K562 (cell line): ENCODE results near the gene IGF2R. TPM values are rescaled to one million over a fixed set of nuclear protein-coding genes. Genes with fewer than 3 reads are reported as not detected.

Experiments used
- CUX1 ChIP-seq: fragments of 200-800 bp; sonication (Bioruptor generic); IDR thresholded peaks from 2 replicates; pipeline ENCODE4 v1.6.1; 2016; ENCODE audit warnings: missing genetic modification characterization, missing compliant biosample characterization
- CXXC5 ChIP-seq: fragments of 250-450 bp; sonication (Bioruptor Pico); IDR thresholded peaks from 2 replicates; pipeline ENCODE4 v1.8.0; 2022; ENCODE audit warnings: inconsistent platforms, mild to moderate bottlenecking, moderate library complexity
- ETS2 ChIP-seq: IDR thresholded peaks from 2 replicates; pipeline ENCODE4 v1.6.1; 2016; ENCODE audit warnings: borderline replicate concordance, missing genetic modification characterization, mild to moderate bottlenecking, moderate library complexity, missing compliant biosample characterization; ENCODE audit not compliant: poor library complexity, severe bottlenecking
- ID3 ChIP-seq, 2 experiments: fragments of 250-450 bp in 1 of 2; fragments of 450-650 bp in 1 of 2; sonication (Bioruptor Pico) in 1 of 2; IDR thresholded peaks; 2 replicates each; pipeline versions ENCODE4 v1.6.1 to v1.8.0; 2016 to 2021; ENCODE audit warnings: mild to moderate bottlenecking in 2 of 2, moderate library complexity in 2 of 2, missing compliant biosample characterization in 1 of 2, missing genetic modification characterization in 1 of 2
- MAFG ChIP-seq: fragments of 450-650 bp; conservative IDR thresholded peaks from 2 replicates; pipeline ENCODE4 v1.6.1; 2016; ENCODE audit warnings: missing genetic modification characterization, missing compliant biosample characterization
- MEIS2 ChIP-seq: fragments of 450-650 bp; IDR thresholded peaks from 2 replicates; pipeline ENCODE4 v1.6.1; 2014; ENCODE audit warnings: mild to moderate bottlenecking; ENCODE audit not compliant: partially characterized antibody
- NONO ChIP-seq, 2 experiments: fragments of 200-400 bp in 1 of 2; fragments of 450-650 bp in 1 of 2; formaldehyde crosslinking in 1 of 2; IDR thresholded peaks; 2 replicates each; pipeline ENCODE4 v1.6.1; 2017; ENCODE audit warnings: low read depth in 2 of 2, mild to moderate bottlenecking in 2 of 2, moderate library complexity in 2 of 2, low read length in 1 of 2
- POLR2AphosphoS2 ChIP-seq: IDR thresholded peaks from 2 replicates; pipeline ENCODE4 v1.6.1; 2012; ENCODE audit warnings: low read length, improper control_type of control experiment
- SAFB ChIP-seq: fragments of 200-400 bp; formaldehyde crosslinking; IDR thresholded peaks from 2 replicates; pipeline ENCODE4 v1.6.1; 2017; ENCODE audit warnings: low read depth, low read length, borderline replicate concordance
- SMAD4 ChIP-seq: fragments of 250-450 bp; sonication (Bioruptor Pico); conservative IDR thresholded peaks from 2 replicates; pipeline ENCODE4 v1.8.0; 2021; ENCODE audit warnings: inconsistent platforms, mild to moderate bottlenecking, moderate library complexity
- TCF3 ChIP-seq: sonication (generic); formaldehyde crosslinking; IDR thresholded peaks from 2 replicates; pipeline ENCODE4 v1.4.0; 2020; ENCODE audit warnings: mild to moderate bottlenecking, missing genetic modification reagents
- TRIM28 ChIP-seq: fragments of 450-650 bp; IDR thresholded peaks from 2 replicates; pipeline ENCODE4 v1.6.1; 2017
- USF2 ChIP-seq: sonication (generic); formaldehyde crosslinking; IDR thresholded peaks from 2 replicates; pipeline ENCODE4 v1.5.0; 2020; ENCODE audit warnings: missing genetic modification reagents
- ZEB2 ChIP-seq: fragments of 450-650 bp; IDR thresholded peaks from 2 replicates; pipeline ENCODE4 v1.6.1; 2016
- ZNF354B ChIP-seq: fragments of 250-450 bp; sonication (Bioruptor Pico); IDR thresholded peaks from 2 replicates; pipeline ENCODE4 v1.4.0; 2020
- ZNF57 ChIP-seq: fragments of 450-650 bp; formaldehyde crosslinking; IDR thresholded peaks from 2 replicates; pipeline ENCODE4 v1.4.0; 2020; ENCODE audit warnings: mild to moderate bottlenecking, moderate library complexity
- ZSCAN29 ChIP-seq: fragments of 450-650 bp; IDR thresholded peaks from 2 replicates; pipeline ENCODE4 v1.6.1; 2017
- polyA plus RNA-seq, 8 experiments: library from polyadenylated mRNA; depleted of rRNA in 4 of 8; stranded (reverse) in 5 of 8; unstranded in 3 of 8; fragments of >200 nt; fragmentation: Nextera tagmentation in 2 of 8; fragmentation: Illumina TruSeq in 1 of 8; extraction: Ambion mirVana in 2 of 8; extraction: Trizol in 1 of 8; gene quantifications; 2 replicates each; pipeline versions ENCODE4 v1.2.1 to v1.2.3, GENCODE V29; 2011 to 2014; ENCODE audit warnings: inconsistent platforms in 1 of 8, missing spikeins in 1 of 8
- total RNA-seq, 7 experiments: library from RNA; depleted of rRNA in 6 of 7; stranded (reverse); fragments of >200 nt in 6 of 7; fragmentation: Illumina TruSeq in 2 of 7; extraction: Trizol in 2 of 7; gene quantifications; 2 replicates each; pipeline versions ENCODE4 v1.2.1 to v1.2.3, GENCODE V29; 2011 to 2021; ENCODE audit warnings: low replicate concordance in 1 of 7

Gene IGF2R
- total and polyA plus RNA-seq, 9 of the 15 experiments (the other 6 are each of a cell fraction or from before 2014, with no cell fraction given): 3.5 to 92.3 (median 34.5) TPM

GRCh38 chr6:159969204-159969912 lies 476 bp downstream of the IGF2R start (continued):
- TF ChIP-seq USF2 (CRISPR knock-in tag) (no peak), MAFG (tag) (no peak), ID3 (CRISPR knock-in tag; IDR thresholded peaks at IDR 0.05) (no peak), ID3 (tag; IDR thresholded peaks at IDR 0.05) (peak; percentile 60), ZNF57 (CRISPR knock-in tag) (no peak), POLR2AphosphoS2 (0 out of 2 replicates have a peak, but pooled peaks have one; percentile 23), SMAD4 (CRISPR knock-in tag) (0 out of 2 replicates have a peak, but pooled peaks have one; percentile 51), SAFB (peak; percentile 84), ZSCAN29 (no peak), CUX1 (no peak), TCF3 (CRISPR knock-in tag) (0 out of 2 replicates have a peak, but pooled peaks have one; percentile 10), ZEB2 (no peak), TRIM28 (no peak), NONO (IDR thresholded peaks at IDR 0.05; ENCODE audit: low read depth in 2 of 2, low read length in 1 of 2) (peak in 1 of 2 experiments; percentile 41; a peak in 1 of 4 replicates), CXXC5 (CRISPR knock-in tag) (peak; percentile 46), ZNF354B (CRISPR knock-in tag) (no peak), ETS2 (tag) (no peak), MEIS2 (no peak)
